Muscle layer of colon (tissue), 2 donors: ENCODE results near the gene HOXA7.

Source experiments
- H3K27ac ChIP-seq: one replicate; pipeline ENCODE4 v1.7.0; 2013; ENCODE audit warnings: low read depth, mild to moderate bottlenecking, low read length, moderate library complexity
- H3K27me3 ChIP-seq, 2 donors: one replicate each; pipeline ENCODE4 v1.7.0; 2013; ENCODE audit warnings: low read length in 2 of 2, mild to moderate bottlenecking in 2 of 2; ENCODE audit not compliant: insufficient read depth in 2 of 2, control insufficient read depth in 1 of 2
- H3K36me3 ChIP-seq: one replicate; pipeline ENCODE4 v1.7.0; 2013; ENCODE audit warnings: mild to moderate bottlenecking, low read length; ENCODE audit not compliant: insufficient read depth
- H3K4me1 ChIP-seq: one replicate; pipeline ENCODE4 v1.7.0; 2013; ENCODE audit warnings: mild to moderate bottlenecking, low read length; ENCODE audit not compliant: insufficient read depth
- H3K4me3 ChIP-seq, 2 donors: one replicate each; pipeline ENCODE4 v1.7.0; 2013; ENCODE audit warnings: low read length in 2 of 2, low read depth in 1 of 2, mild to moderate bottlenecking in 1 of 2, moderate library complexity in 1 of 2
- H3K9ac ChIP-seq: one replicate; pipeline ENCODE4 v1.7.0; 2013; ENCODE audit warnings: low read length
- H3K9me3 ChIP-seq: one replicate; pipeline ENCODE4 v1.7.0; 2013; ENCODE audit warnings: mild to moderate bottlenecking, low read length
- donor health status: abdominal sarcoma.
- donor health status: Adenocarcinoma of cecum.

HOXA7 gene

DNA sequence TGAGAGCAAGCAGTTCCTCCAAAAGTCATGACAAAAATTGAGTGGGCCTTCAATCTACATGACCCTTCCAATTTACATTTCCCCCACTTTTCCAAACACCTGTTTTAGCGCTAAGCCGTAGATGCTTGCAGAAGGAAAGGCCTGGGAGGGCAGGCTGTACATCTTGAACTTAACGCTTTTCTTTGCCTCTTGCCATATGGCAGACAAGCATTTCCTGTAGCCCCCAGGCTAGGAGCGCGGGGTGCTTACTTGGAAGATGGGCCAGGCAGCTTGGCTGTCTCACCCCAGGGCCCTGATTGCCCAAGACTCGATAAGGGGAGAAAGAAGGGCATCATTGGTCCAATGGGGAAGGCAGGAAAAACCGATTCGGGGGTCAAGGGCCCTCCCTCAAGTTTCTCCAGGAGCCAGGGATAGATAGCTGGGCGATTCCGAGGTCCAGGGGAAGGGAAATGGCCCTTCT, 15.9 kb upstream of the HOXA7 start:
- peak overlapping the region; percentile 93 for H3K27ac ChIP-seq
- H3K4me3 ChIP-seq = peak overlapping the region; percentile 67 to 74

DNA sequence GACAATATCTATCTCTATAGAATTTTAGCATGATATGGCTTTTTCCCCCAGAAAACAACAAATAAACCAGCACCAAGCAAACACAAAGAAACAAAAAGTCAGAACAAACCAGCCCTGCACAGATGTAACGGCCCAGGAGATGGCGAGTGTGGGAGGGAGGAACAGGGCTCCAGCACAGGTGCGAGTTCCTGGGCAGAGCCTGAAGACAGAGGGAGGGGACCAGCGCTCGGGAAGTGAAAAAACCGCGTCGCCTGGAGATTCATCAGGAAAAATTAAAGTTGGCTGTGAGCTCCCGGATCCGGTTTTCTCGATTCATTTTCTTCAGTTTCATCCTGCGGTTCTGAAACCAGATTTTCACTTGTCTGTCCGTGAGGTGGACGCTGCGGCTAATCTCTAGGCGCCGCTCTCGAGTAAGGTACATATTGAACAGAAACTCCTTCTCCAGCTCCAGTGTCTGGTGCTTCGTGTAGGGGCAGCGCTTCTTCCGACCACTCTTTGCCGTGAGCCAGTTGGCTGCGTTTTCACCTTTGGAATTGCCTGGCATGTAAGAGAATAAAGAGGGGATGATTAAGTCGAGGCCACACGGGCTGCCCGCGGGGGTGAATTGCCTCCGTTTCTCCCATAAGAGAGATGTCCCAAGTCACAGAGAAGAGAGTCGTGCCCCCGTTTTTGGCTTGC, 15.3 kb upstream of the HOXA7 start:
- H3K27ac ChIP-seq = peak overlapping the region; percentile 93

More for the DNA sequence above, 15.9 kb upstream of the HOXA7 start:
- peaks cover 0 to 5% of the 10 kb centered on the region in 2 donors for H3K27me3 ChIP-seq
- peaks cover 7% of the 10 kb centered on the region for H3K36me3 ChIP-seq
- H3K4me1 ChIP-seq = peaks cover 12% of the 10 kb centered on the region
- peak overlapping the region; percentile 89 for H3K9ac ChIP-seq
- H3K9me3 ChIP-seq = no peaks in the 10 kb centered on the region

DNA sequence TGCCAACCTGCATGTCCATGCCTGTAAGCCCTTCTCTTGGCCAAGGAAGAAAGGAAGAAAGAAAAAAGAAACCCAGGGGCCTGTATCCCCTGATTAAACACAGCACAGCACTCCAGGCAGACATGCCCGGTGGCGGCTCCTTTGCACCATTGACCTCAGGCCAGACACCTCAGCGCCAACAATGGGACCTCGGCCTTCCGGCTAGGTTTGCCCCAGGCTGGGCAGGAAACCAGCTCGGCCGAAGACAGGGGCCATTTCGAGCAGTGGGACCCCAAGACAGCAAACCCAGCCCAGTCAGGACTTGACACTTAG, 14.8 kb upstream of the HOXA7 start:
- Histone ChIP-seq H3K4me1 (peaks cover 8% of the 10 kb centered on the region), H3K27ac (peak overlapping the region; percentile 93), H3K9ac (peak overlapping the region; percentile 89), H3K36me3 (peaks cover 7% of the 10 kb centered on the region), H3K27me3 (peaks cover 0 to 13% of the 10 kb centered on the region in 2 donors), H3K9me3 (no peaks in the 10 kb centered on the region), H3K4me3 (peak overlapping the region; percentile 67 to 74)

More for the DNA sequence above, 15.3 kb upstream of the HOXA7 start:
- Histone ChIP-seq H3K4me1 (peaks cover 9% of the 10 kb centered on the region), H3K9ac (peak overlapping the region; percentile 89), H3K27me3 (peaks cover 0 to 8% of the 10 kb centered on the region in 2 donors), H3K36me3 (peaks cover 7% of the 10 kb centered on the region), H3K4me3 (peak overlapping the region; percentile 67 to 74), H3K9me3 (no peaks in the 10 kb centered on the region)

DNA sequence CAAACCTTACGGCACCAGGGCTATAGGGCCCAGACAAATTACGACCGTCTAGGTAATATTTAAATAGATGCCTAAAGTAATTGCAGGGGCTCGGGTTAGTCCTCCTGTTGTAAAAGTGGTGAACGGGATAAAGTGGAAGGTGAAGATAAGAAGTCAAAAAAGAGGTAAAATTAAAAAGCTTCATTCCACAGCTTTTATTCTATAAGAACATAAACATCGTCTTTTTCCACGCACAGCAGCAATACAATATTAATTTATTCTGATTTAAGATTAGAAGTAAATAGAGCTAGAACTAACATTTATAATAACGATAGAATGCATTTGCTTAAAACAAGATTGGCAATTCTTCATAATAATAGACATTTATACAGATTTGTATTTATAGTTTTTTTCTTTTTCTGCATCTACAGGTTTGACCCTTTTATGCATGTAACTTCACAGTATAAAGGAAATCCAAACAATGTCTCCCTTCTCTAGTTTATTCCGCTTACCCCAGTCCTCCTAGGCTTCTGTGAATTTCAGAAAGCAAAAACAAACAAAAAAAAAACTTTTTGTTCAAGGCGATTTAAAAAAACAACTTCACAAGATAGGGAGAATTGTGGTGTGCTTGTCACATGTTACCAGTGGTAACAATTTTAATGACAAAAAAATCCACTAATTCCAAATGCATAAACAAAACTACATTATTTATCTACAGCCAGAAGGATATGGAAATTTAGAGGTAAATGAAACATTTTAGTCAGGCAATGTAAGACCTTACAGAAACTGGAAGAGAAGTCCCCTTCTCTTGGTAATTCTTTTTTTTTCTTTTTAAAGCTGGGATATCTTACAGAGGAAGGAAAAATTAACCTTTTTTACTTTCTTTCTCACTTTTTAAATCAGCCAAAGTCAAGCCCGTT, 14.2 kb upstream of the HOXA7 start:
- peak overlapping the region; percentile 89 for H3K9ac ChIP-seq
- H3K9me3 ChIP-seq = no peaks in the 10 kb centered on the region
- H3K36me3 ChIP-seq = peaks cover 7% of the 10 kb centered on the region
- peaks cover 0 to 18% of the 10 kb centered on the region in 2 donors for H3K27me3 ChIP-seq
- H3K27ac ChIP-seq = peak overlapping the region; percentile 100
- peak overlapping the region; percentile 67 to 74 for H3K4me3 ChIP-seq
- H3K4me1 ChIP-seq = peaks cover 8% of the 10 kb centered on the region

DNA sequence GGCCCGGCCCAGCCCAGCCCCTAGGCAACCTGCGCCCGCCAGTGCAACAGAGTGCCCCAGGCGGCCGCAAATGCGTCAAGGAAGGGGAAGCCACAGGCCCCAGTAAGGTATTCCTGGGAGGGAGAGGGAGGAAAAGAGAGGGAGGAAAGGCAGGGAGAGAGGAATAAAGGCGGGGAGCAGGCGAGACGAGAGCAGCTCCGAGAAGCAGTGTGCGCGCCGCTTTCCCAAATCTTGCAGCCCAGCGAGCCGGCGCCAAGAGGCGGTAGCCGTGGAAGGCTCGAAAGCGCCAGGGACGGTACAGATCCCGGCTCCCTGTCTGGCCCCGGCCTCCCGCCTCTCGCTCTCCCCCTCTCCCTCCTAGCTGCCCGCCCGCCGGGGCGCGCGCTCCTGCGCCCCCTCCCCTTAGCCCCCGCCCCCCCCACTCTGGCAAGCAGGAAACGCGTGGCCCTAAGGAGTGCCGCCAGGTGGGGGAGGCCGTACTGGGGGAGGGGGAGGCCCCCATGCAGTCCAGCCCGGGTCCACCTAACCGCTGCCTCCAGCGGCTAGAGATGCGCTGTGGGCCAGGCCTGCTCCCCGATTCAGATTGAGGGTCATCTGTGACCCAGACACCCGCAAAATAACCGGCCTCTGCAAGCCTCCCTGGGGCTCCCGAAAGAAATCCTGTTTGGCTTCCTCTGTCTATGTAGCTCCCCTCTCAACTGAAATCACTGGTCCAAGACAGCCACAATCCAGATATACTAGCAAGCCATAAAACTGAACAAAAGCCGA, 13.4 kb upstream of the HOXA7 start:
- peak overlapping the region; percentile 67 to 74 for H3K4me3 ChIP-seq
- peaks cover 0 to 23% of the 10 kb centered on the region in 2 donors for H3K27me3 ChIP-seq
- peaks cover 3% of the 10 kb centered on the region for H3K4me1 ChIP-seq
- H3K36me3 ChIP-seq = peaks cover 7% of the 10 kb centered on the region
- H3K27ac ChIP-seq = peak overlapping the region; percentile 100
- H3K9me3 ChIP-seq = no peaks in the 10 kb centered on the region
- H3K9ac ChIP-seq = peak overlapping the region; percentile 83

DNA sequence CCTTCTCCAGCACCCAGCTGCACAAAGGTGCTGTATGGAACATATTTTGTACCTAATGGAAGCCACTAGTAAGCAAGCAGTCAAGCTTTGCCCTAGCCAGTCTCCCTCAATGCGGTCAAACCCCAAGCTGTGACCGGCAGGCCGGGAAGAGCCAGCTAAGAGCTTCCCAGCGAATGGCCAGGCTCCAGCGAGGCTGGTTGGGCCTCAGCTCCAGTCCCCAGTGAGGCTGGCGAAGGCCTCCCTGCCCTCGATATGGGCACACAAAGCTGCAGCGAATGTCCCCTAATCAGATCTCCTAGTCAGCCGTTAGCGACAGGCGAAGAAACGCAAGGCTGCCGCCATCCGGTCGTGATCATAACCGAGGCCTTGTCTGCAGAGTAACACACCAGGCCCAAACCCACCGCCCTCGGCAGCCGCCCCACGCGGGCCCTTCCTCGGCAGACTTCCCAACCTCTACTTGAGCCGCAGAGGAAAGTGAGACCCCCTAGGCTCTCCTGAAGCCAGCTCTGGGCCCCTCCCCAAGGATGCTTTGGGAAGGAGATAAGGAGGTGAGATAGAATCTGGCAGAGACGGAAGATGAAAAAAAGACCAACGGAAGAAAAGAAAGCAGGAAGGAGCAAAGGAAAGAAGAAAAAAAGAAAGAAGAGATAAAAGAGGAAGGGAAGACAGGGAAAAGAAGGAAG, 11.9 kb upstream of the HOXA7 start:
- H3K4me1 ChIP-seq = no peaks in the 10 kb centered on the region
- no peaks in the 10 kb centered on the region for H3K9me3 ChIP-seq
- H3K27me3 ChIP-seq = peaks cover 0 to 21% of the 10 kb centered on the region in 2 donors
- peak overlapping the region; percentile 88 for H3K9ac ChIP-seq
- H3K36me3 ChIP-seq = peaks cover 7% of the 10 kb centered on the region
- H3K4me3 ChIP-seq = peak overlapping the region; percentile 67 to 74
- peak overlapping the region; percentile 100 for H3K27ac ChIP-seq

DNA sequence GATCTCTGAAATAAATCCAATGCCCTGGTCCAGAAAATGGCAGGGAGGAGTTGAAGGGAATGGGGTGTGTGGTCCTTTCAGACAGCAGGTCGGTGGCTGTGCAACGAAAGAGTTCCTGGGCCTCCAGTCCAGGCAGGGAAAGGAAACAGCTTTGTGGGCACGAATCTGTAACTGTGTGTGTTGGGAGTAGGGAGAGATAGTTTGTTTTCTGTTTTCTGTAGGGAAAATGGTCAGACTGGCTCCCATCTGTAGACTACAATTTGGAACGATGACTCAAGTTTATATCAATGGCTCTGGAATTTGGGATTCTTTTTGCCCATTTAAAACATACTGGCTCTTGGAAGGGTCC, 11.4 kb upstream of the HOXA7 start:
- peak overlapping the region; percentile 88 for H3K9ac ChIP-seq
- peak overlapping the region; percentile 100 for H3K27ac ChIP-seq
- H3K27me3 ChIP-seq = peaks cover 0 to 21% of the 10 kb centered on the region in 2 donors
- no peaks in the 10 kb centered on the region for H3K4me1 ChIP-seq
- H3K36me3 ChIP-seq = peaks cover 7% of the 10 kb centered on the region
- H3K9me3 ChIP-seq = no peaks in the 10 kb centered on the region
- peak overlapping the region; percentile 67 to 74 for H3K4me3 ChIP-seq

DNA sequence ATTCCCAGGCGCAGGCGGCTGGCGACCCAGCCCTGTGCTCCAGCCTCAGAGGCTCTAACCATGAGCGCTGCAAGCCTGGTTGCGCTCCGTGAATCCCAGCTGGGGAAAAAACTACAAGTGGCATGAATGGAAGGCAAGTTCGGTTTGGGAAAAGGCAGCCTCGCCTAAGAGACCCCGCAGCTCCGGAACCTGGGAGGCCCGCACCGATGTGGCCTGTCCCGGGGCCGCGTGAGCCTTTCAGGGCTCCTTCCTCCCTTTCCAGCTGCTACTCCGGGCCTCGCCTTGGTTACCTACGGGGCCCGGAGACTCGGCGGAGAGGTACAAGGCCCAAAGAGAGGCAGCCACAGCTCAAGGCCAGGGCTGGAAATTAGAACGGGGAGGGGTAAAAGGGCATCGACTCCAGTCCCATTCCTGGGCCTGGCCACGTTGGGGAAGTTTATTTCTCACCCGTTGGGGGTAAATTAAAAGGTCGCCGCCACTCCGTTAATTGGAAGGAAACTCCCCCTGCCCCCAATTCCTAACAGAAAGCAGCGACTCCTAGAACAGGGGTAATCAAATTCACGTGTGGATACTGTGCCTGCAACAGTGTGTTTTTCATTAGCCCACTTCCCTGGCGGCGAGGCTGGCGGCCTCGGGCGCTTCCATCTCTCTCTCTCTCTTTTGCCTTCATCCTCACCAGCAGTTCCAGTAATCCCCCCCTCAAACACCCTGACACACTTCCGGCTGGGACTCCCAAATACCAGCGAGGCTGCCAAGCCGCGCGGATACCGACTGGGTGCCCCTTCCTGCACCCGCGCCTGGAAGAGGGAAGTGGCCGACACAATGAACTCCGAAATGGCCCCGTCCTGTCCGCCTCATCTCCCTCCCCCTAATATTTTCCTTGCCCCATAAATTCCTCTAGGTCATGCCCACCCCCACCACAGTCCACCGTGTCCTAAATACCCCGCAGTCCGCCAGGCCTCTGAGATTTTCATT, 10.3 kb upstream of the HOXA7 start:
- Histone ChIP-seq H3K4me3 (peak overlapping the region; percentile 74 to 96), H3K27ac (peak overlapping the region; percentile 100), H3K4me1 (no peaks in the 10 kb centered on the region), H3K9me3 (no peaks in the 10 kb centered on the region), H3K36me3 (peaks cover 7% of the 10 kb centered on the region), H3K9ac (peak overlapping the region; percentile 88), H3K27me3 (peaks cover 0 to 21% of the 10 kb centered on the region in 2 donors)

DNA sequence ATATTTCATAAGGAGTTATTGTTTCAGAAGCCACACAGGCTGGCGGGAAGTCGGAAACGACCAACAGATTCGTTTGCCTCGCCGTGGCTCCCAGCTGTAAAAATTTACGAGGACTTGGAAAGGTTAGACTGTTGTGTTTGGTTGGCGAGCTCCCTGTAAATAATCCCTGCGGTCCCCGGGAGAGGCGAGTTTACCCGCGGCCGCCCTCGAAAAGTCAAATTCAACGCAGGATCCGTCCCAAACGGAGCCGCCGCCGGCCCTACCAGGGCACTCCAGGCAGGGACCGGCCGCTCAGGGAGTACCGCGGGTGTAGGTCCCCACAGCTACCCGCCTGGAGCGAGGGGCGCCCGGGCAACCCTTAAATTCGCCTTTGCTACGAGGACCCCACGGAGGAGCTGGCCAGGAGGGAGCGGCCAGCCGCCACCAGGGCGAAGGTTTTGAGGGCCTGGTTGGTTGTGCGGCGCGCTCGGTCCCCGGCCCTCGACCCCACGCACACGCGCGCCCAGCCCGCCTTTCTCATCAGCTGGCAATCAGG, 9.6 kb upstream of the HOXA7 start:
- no peaks in the 10 kb centered on the region for H3K4me1 ChIP-seq
- no peaks in the 10 kb centered on the region for H3K36me3 ChIP-seq
- H3K27me3 ChIP-seq = peaks cover 0 to 21% of the 10 kb centered on the region in 2 donors
- H3K9me3 ChIP-seq = no peaks in the 10 kb centered on the region
- peak overlapping the region; percentile 88 for H3K9ac ChIP-seq
- peak overlapping the region; percentile 100 for H3K27ac ChIP-seq
- H3K4me3 ChIP-seq = peak overlapping the region; percentile 74 to 96
